HepG2 (cell line): ENCODE measurements around the gene TCF23. TPM values are rescaled to one million over a fixed set of nuclear protein-coding genes. Genes with fewer than 3 reads are reported as not detected.
A peak's percentile ranks its signal among the peaks of the same experiment; 100 is the strongest.

ENCODE experiments used
- ATAC-seq: fragments of 200-7000 bp; cut with Tn5 transposase; 3 replicates; pipeline ENCODE4 v1.9.1; 2020; ENCODE audit warnings: mild to moderate bottlenecking, moderate library complexity
- BruUV-seq: library from RNA; stranded (reverse); fragments of 400-500 nt; replicated peaks from 2 replicates; lab custom pipeline; 2021; lab: Mats Ljungman, UMichigan
- CTCF ChIA-PET: fragments of 300-600 bp; formaldehyde crosslinking; extraction: SDS; loops from one replicate; lab custom pipeline; 2021; ENCODE audit warnings: low total read pairs, inconsistent platforms, low intra/inter-chr PET ratio; lab: Yijun Ruan, JAX
- POLR2A ChIA-PET: fragments of 350-600 bp; sonication (Branson Sonifier 250); formaldehyde crosslinking; loops from one replicate; lab custom pipeline; 2020; ENCODE audit warnings: antibody characterized with exemption, inconsistent platforms; lab: Yijun Ruan, JAX
- DNase-seq: peaks from one replicate; pipeline ENCODE4 v3.0.0-alpha.2; 2015; ENCODE audit warnings: low spot score
- FAIRE-seq: peaks from 3 replicates; lab custom pipeline; 2011; peaks lifted over from hg19 to GRCh38; lab: Jason Lieb, UNC
- H2AFZ ChIP-seq: one replicate; pipeline ENCODE4 v1.6.1; 2011; ENCODE audit warnings: low read length, inconsistent platforms
- H3K27ac ChIP-seq: fragments of 300-600 bp; 3 replicates; pipeline ENCODE4 v1.8.0; 2011; ENCODE audit warnings: mixed run types, mild to moderate bottlenecking, mixed read lengths, low read length, inconsistent platforms; ENCODE audit not compliant: insufficient read depth; ENCODE audit errors: extremely low read length
- H3K27me3 ChIP-seq, 2 experiments: fragments of 200-600 bp in 1 of 2; 2 replicates in 1 of 2; 3 replicates in 1 of 2; pipeline versions ENCODE4 v1.6.0 to v1.8.0; 2011; ENCODE audit warnings: low read length in 2 of 2, mild to moderate bottlenecking in 2 of 2, moderate library complexity in 2 of 2, inconsistent platforms in 1 of 2; ENCODE audit not compliant: insufficient read depth in 2 of 2, control insufficient read depth in 1 of 2
- H3K36me3 ChIP-seq, 2 experiments: fragments of 200-600 bp in 1 of 2; replicated peaks in 1 of 2; 2 replicates in 1 of 2; 3 replicates in 1 of 2; pipeline versions ENCODE4 v1.5.1 to v1.8.0; 2011; ENCODE audit warnings: low read length in 2 of 2, inconsistent platforms in 1 of 2; ENCODE audit not compliant: insufficient read depth in 2 of 2, control insufficient read depth in 1 of 2
- H3K4me1 ChIP-seq: 2 replicates; pipeline ENCODE4 v1.5.1; 2012; ENCODE audit warnings: low read length, inconsistent platforms; ENCODE audit not compliant: insufficient read depth
- H3K4me2 ChIP-seq: 2 replicates; pipeline ENCODE4 v1.6.0; 2011; ENCODE audit warnings: low read depth, low read length, inconsistent platforms
- H3K4me3 ChIP-seq, 3 experiments: fragments of 200-600 bp in 1 of 3; sonication (generic), shearing (Covaris generic) in 1 of 3; replicated peaks in 1 of 3; 2 replicates each; pipeline ENCODE4 v1.5.1; 2011 to 2016; ENCODE audit warnings: low read length in 3 of 3, inconsistent platforms in 2 of 3, low read depth in 2 of 3, mild to moderate bottlenecking in 2 of 3, control low read depth in 1 of 3, mixed read lengths in 1 of 3; ENCODE audit not compliant: insufficient read depth in 1 of 3
- H3K79me2 ChIP-seq: one replicate; pipeline ENCODE4 v1.6.1; 2011; ENCODE audit warnings: low read length, inconsistent platforms; ENCODE audit not compliant: insufficient read depth
- H3K9ac ChIP-seq: 2 replicates; pipeline ENCODE4 v1.6.0; 2011; ENCODE audit warnings: mild to moderate bottlenecking, low read depth, low read length, inconsistent platforms; ENCODE audit not compliant: insufficient read depth
- H3K9me3 ChIP-seq: 2 replicates; pipeline ENCODE4 v1.5.1; 2012; ENCODE audit warnings: mild to moderate bottlenecking, low read length
- H4K20me1 ChIP-seq: 2 replicates; pipeline ENCODE4 v1.6.0; 2011; ENCODE audit warnings: inconsistent platforms, mild to moderate bottlenecking, low read length, moderate library complexity; ENCODE audit not compliant: insufficient read depth
- ATM ChIP-seq: fragments of 450-650 bp; IDR thresholded peaks from 2 replicates; pipeline ENCODE4 v1.7.1; 2017; ENCODE audit warnings: mild to moderate bottlenecking, borderline replicate concordance
- CREB1 ChIP-seq, 2 experiments: fragments of 450-650 bp in 1 of 2; IDR thresholded peaks; 2 replicates each; pipeline ENCODE4 v1.6.1; 2016 to 2017; ENCODE audit warnings: control low read depth in 1 of 2, mild to moderate bottlenecking in 1 of 2, missing compliant biosample characterization in 1 of 2, missing genetic modification characterization in 1 of 2
- CREB3 ChIP-seq: sonication (generic); formaldehyde crosslinking; IDR thresholded peaks from 2 replicates; pipeline ENCODE4 v1.5.0; 2020; ENCODE audit warnings: missing genetic modification reagents
- GFI1 ChIP-seq: sonication (generic); formaldehyde crosslinking; IDR thresholded peaks from 2 replicates; pipeline ENCODE4 v1.5.0; 2020; ENCODE audit warnings: missing genetic modification reagents, mild to moderate bottlenecking, borderline replicate concordance
- IRF2 ChIP-seq: IDR thresholded peaks from 2 replicates; pipeline ENCODE4 v1.6.1; 2018; ENCODE audit warnings: missing genetic modification reagents, missing compliant biosample characterization
- MAZ ChIP-seq, 2 experiments: sonication (generic) in 1 of 2; formaldehyde crosslinking in 1 of 2; IDR thresholded peaks; 2 replicates each; pipeline versions ENCODE4 v1.5.0 to v1.6.1; 2012 to 2020; ENCODE audit warnings: low read depth in 2 of 2, mild to moderate bottlenecking in 2 of 2, borderline replicate concordance in 1 of 2, improper control_type of control experiment in 1 of 2, low read length in 1 of 2, missing genetic modification reagents in 1 of 2, moderate library complexity in 1 of 2
- MIER2 ChIP-seq: IDR thresholded peaks from 2 replicates; pipeline ENCODE4 v1.6.1; 2016; ENCODE audit warnings: missing biosample characterization, missing genetic modification reagents
- NCOA2 ChIP-seq: sonication (generic); formaldehyde crosslinking; IDR thresholded peaks from 2 replicates; pipeline ENCODE4 v1.8.0; 2022; ENCODE audit warnings: inconsistent platforms
- POGZ ChIP-seq: sonication (generic); formaldehyde crosslinking; IDR thresholded peaks from 2 replicates; pipeline ENCODE4 v1.4.0; 2020; ENCODE audit warnings: mild to moderate bottlenecking, missing genetic modification reagents
- THAP7 ChIP-seq: sonication (generic); formaldehyde crosslinking; IDR thresholded peaks from 2 replicates; pipeline ENCODE4 v1.8.1; 2023; ENCODE audit warnings: mild to moderate bottlenecking, missing genetic modification reagents
- ZNF180 ChIP-seq: sonication (generic); formaldehyde crosslinking; IDR thresholded peaks from 2 replicates; pipeline ENCODE4 v1.4.0; 2020; ENCODE audit warnings: low read depth, missing genetic modification reagents, borderline replicate concordance
- ZNF574 ChIP-seq: sonication (generic); formaldehyde crosslinking; IDR thresholded peaks from 2 replicates; pipeline ENCODE4 v1.4.0; 2020; ENCODE audit warnings: missing genetic modification reagents
- ZNF652 ChIP-seq: IDR thresholded peaks from 2 replicates; pipeline ENCODE4 v1.6.1; 2016; ENCODE audit warnings: low read depth, borderline replicate concordance
- ZNF770 ChIP-seq: sonication (generic); formaldehyde crosslinking; IDR thresholded peaks from 2 replicates; pipeline ENCODE4 v1.5.0; 2020; ENCODE audit warnings: mild to moderate bottlenecking, missing genetic modification reagents
- WGBS: methylation state at CpG from one replicate; pipeline ENCODE4 v1.1.6; 2017; ENCODE audit warnings: low lambda C conversion rate; 5-methylcytosine and 5-hydroxymethylcytosine counted together
- in situ Hi-C: cut with HindIII; loops from 2 replicates; pipeline ENCODE4 v1.10.0; 2017; ENCODE audit warnings: low pct_unique_long_range_greater_than_20kb; ENCODE audit not compliant: extremely low pct_ligation_motif_present
- intact Hi-C: fragments of 100-400 bp; cut with micrococcal nuclease; formaldehyde crosslinking; loops from one replicate; pipeline ENCODE4 v1.10.0; 2022; ENCODE audit not compliant: unreplicated experiment
- polyA plus RNA-seq, 8 experiments: library from polyadenylated mRNA; depleted of rRNA in 3 of 8; stranded (reverse) in 7 of 8; unstranded in 1 of 8; fragments of >200 nt; fragmentation: Illumina TruSeq in 4 of 8; extraction: Trizol in 4 of 8; gene quantifications; 2 replicates each; pipeline versions ENCODE4 v1.2.1 to v1.2.3, GENCODE V29; 2011 to 2016; ENCODE audit warnings: low read depth in 4 of 8, missing spikeins in 1 of 8, mixed read lengths in 1 of 8; ENCODE audit not compliant: insufficient read depth in 1 of 8
- total RNA-seq, 5 experiments: library from RNA; depleted of rRNA; stranded (reverse); fragments of >200 nt; fragmentation: Illumina TruSeq; extraction: Trizol; gene quantifications; 2 replicates each; pipeline ENCODE4 v1.2.3, GENCODE V29; 2016; ENCODE audit warnings: low read depth in 1 of 5

Gene TCF23
- total and polyA plus RNA-seq, 2 of the 13 experiments (the other 11 are each of a cell fraction or from before 2014, with no cell fraction given) = 0.02 to 1.4 TPM

- TF ChIP-seq ATM = no peak
These were observed 29.7 kb downstream of the TCF23 start (continued) for GRCh38 chr2:27178469-27178868.

- no peaks in the 10 kb centered on the region for H3K79me2 ChIP-seq
- ATAC-seq = no peak
- H3K4me3 ChIP-seq = no peak overlapping the region; a peak in 1 of 6 replicates
- H2AFZ ChIP-seq = no peak overlapping the region
- peak; percentile 37 for FAIRE-seq
- CTCF ChIA-PET = no interaction called here
- no peaks in the 10 kb centered on the region; a peak in 1 of 5 replicates for H3K36me3 ChIP-seq
- POLR2A ChIA-PET = interaction anchor here (1.2 kb wide), 1 partner anchor 32 kb away, joined by 5 read pairs; the partner anchor contains the start of genes ATRAID and SLC5A6
- no peaks in the 10 kb centered on the region for H4K20me1 ChIP-seq
- H3K27ac ChIP-seq = peak overlapping the region; percentile 94
- no TSS peak for BruUV-seq
- H3K27me3 ChIP-seq = no peaks in the 10 kb centered on the region
- H3K4me2 ChIP-seq = peak overlapping the region; percentile 45
- peak; percentile 46 for DNase-seq
- H3K4me1 ChIP-seq = peaks cover 100% of the 10 kb centered on the region
- 11% methylated on average over 3 of the region's 3 CpGs for WGBS
- peak overlapping the region; percentile 71 for H3K9ac ChIP-seq
- in situ Hi-C loops = no loop called here
- intact Hi-C loops = no loop called here
- H3K9me3 ChIP-seq = no peaks in the 10 kb centered on the region
- TF ChIP-seq CREB1 (IDR thresholded peaks at IDR 0.05) = no peak
- no peak for TF ChIP-seq CREB1 (CRISPR knock-in tag; IDR thresholded peaks at IDR 0.05)
- 0 out of 2 replicates have a peak, but pooled peaks have one; percentile 3 for TF ChIP-seq ZNF574 (CRISPR knock-in tag)
- TF ChIP-seq IRF2 (CRISPR knock-in tag) = 0 out of 2 replicates have a peak, but pooled peaks have one; percentile 11
- TF ChIP-seq POGZ (CRISPR knock-in tag) = 0 out of 2 replicates have a peak, but pooled peaks have one; percentile 16
- TF ChIP-seq ZNF180 (CRISPR knock-in tag) = no peak
- TF ChIP-seq ZNF652 (CRISPR knock-in tag) = no peak
- TF ChIP-seq ZNF770 = peak; percentile 44; the same call in 1 of the 2 replicates
- TF ChIP-seq THAP7 (CRISPR knock-in tag) = no peak
- 0 out of 2 replicates have a peak, but pooled peaks have one; percentile 22 for TF ChIP-seq GFI1 (CRISPR knock-in tag)
- no peak for TF ChIP-seq MAZ (IDR thresholded peaks at IDR 0.05; ENCODE audit: borderline replicate concordance, low read depth, low read length)
- no peak for TF ChIP-seq MAZ (CRISPR knock-in tag; IDR thresholded peaks at IDR 0.05; ENCODE audit: low read depth)
- TF ChIP-seq NCOA2 (CRISPR knock-in tag) = peak; percentile 64
- no peak for TF ChIP-seq MIER2 (CRISPR knock-in tag)
- TF ChIP-seq CREB3 = no peak
These were observed 30.7 kb downstream of the TCF23 start for GRCh38 chr2:27179344-27180000.
